HG02623 (cell line): ENCODE data around the gene RYR3.
"Not testable (repeated sequence)": the region's sequence is repeated elsewhere in the genome, so short reads cannot be mapped to it uniquely, and the experiment has no call there.

Source experiments
- ATAC-seq: cut with Tn5 transposase; IDR thresholded peaks from one replicate; pipeline ENCODE4 v1.9.1; 2021; ENCODE audit warnings: moderate library complexity; ENCODE audit not compliant: unreplicated experiment

RYR3 gene

DNA sequence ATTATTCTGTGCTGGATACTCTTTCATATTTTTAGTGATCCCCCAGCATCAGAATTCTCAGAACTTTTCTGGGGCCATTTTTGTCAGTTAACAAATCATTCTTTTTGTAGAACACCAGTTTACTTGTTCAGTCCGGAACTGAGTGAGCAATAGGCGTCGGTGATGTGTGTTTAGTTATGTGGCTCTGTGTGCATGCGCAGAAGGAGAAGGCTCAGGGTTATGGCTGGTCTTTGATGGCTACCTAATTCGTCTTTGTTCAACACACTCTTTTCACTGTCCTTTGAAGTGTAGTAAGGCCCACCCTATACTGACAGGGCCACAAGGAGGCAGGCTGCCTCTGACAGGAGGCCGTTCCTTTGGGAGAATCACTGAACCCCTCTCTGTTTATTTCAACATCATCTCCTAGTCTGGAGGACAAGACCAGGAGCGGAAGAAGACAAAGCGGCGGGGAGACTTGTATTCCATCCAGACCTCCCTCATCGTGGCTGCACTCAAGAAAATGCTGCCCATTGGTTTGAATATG lies 499.4 kb downstream of the RYR3 start:
- no peak for ATAC-seq

DNA sequence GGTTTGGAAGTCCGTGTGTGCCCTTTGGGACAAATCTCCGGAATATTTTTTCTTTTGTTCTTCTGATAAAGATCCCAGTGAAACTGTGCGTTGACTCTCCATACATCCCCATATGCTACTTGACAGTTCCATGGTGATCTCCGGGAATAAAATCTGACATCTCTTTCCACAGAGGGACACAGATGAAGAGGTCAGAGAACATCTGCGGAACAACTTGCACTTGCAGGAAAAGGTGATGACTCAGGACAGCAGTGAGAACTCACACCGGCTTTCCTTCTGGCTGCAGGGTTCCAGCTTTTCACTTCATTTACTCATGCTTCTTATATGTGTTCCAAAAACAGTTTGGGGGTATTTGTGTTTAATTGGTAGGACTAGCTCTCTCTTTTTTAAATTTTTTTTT lies 500.0 kb downstream of the RYR3 start:
- ATAC-seq, result no peak

DNA sequence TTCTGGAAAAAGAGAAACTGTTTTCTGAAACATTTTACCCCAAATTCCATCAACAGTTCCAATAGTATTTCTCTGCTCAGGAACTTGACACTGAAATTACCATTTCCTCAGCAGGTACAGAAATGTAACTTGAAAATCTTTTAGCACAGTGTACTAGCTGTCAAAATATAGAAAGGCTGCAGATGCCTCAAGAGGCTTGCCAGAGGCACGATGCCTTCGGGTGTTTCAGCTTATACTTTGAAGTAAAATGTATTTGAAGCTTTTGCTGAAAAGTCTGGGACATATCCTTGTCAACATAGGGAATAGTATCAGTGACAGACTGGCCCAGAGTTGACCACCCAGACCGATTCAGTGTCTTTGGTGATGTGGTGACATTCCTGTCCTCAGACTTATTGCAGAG lies 503.1 kb downstream of the RYR3 start:
- no peak for ATAC-seq

DNA sequence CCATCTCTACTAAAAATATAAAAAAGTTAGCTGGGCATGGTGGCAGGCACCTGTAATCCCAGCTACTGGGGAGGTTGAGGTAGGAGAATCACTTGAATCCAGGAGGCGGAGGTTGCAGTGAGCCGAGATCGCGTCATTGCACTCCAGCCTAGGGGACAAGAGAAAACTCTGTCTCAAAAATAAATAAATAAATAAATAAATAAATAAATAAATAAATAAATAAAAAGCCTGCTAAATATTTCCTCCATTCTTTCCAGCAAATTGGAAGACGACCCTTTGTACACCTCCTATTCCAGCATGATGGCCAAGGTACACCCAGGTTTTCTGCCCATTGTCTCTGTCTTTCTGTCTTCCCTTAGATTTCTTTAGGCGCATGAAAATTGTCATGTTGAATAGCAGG lies 508.7 kb downstream of the RYR3 start:
- ATAC-seq, result not testable (repeated sequence)

DNA sequence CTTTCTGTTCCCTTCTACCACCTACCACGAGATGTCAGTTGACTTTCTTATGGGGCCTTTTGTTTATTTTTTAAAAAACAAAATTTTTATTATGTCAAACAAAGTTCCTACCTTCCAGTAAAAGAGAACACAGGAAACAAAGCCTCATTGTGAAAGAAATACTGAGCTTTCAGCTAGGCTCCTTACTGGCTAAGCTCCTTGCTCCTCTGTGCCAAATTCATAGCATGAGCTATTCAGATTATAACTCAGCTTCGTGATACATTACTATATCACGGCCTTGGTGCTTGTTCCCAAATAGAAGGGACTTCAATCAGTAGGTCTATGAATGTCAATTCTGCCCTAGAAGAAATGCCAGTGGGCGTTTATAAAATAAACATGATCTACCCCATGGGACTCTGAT lies 511.7 kb downstream of the RYR3 start:
- ATAC-seq, result no peak

DNA sequence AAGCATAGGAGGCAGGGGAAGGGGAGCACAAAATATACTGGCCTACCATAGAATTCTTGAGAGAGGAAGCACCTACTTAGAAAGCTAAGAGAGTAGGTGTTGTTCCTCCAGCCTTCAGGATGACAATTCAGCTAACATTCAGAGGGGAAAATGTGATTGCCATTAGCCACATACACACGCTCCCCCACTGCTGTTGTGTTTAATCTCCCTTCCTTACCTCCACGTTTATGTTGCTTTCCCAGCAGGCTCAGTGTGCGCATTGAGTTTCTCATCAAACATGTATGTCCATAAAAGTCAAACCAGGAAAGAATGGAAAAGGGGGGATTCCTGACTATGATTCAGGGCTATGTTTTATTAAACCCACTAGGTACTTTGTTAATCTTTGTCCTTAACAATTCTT lies 512.4 kb downstream of the RYR3 start:
- no peak for ATAC-seq

DNA sequence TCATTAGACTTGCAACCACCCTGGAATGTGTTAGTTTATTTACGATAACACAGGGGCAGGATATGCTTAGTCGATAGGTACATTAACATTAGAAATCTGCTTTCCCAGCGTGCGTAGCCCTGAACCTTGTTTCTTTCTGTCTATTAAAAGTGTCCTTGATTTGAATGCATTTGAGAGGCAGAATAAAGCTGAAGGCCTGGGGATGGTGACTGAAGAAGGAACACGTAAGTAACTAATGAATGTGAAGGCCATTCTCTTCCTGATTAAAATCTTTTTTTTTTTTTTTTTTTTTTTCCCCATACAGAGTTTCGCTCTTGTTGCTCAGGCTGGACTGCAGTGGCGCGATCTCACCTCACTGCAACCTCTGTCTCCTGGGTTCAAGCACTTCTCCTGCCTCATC lies 514.7 kb downstream of the RYR3 start:
- no peak for ATAC-seq

DNA sequence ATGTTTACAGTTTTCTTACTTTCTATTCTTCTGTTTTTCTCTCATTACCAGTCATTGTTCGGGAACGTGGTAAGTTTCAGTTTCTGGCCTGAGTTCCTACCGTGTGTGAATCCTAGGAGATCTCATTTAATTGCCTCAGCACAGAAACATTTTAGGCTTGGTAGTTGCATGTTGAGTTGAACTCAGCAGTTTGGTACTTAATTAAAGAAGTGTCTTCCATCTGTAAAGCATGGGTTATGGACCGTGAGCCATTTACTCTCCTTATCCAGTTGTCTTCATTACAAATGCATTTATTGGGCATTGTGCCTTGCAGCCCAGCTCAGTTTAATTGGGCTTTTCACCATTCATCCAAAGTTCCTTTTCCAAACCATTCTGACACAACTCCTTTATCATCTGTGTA lies 515.4 kb downstream of the RYR3 start:
- ATAC-seq, result no peak

DNA sequence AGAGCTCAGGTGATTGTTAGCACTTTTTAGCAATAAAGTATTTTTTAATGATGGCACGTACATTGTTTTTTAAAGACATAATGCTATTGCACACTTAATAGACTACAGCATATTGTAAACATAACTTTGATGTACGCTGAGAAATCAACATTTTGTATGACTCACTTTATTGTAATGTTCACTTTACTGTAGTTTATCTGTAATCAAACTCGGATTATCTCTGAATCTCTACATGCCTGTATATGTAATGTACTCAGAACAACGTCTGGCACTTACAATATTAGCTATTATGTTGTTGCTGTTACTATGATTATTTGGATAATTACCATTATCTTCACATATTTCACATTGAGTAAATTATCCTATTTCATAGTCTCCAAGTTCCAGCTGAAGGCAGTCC lies 519.6 kb downstream of the RYR3 start:
- no peak for ATAC-seq

DNA sequence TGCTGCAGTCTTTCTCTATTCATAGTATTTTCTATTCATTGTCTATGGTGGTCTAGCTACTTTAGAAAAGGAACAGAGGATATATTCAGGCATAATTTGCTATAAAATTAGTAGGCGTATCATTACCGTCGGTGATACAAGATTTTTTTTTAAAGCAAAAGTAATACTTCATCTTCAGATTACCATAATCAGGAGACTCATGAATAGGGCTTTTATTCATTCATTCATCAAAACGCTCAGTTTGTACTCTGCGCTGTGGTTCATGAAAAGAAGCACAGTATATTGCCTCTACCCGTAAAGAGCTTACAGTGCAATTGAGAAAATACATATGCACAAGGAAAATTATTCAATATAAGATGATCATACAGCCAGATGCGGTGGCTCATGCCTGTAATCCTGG lies 520.9 kb downstream of the RYR3 start:
- ATAC-seq, result no peak

DNA sequence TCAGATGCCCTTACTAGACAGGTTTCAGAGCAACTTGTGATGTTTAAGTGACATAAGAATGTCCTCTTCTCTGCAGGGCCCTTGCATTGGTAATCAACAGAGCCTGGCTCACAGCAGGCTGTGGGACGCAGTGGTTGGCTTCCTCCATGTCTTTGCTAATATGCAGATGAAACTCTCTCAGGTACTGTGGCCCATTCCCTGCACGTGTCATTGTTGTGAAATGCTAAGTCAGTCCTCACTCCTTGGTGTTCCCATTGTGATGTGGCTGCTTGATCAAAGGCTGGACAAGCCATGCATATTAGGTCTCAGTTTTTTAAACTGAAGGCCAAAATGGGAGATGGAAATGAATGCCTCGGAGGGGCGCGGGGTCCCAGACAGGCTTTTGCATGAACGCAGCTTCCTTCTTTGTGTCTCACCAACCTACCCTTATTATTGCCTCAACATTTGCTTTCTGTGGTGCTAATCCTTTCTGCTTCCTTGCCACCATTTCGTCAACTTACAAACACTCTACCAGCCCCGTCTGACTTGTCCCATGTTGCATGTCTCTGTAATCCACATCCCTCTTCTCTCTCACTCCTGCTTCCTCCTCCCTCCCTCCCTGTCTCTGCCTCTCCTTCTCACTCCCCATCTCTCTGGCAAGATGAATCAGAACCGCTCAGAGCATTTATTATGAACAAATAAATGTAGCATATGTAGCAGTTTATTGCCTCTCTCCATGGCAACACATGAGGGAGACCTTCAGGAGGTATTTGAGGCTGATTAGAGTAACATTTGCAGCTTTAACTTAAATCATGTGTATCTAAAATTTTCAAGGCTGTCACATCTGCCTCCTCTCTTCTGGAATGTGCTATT lies 524.4 kb downstream of the RYR3 start:
- ATAC-seq, result no peak

DNA sequence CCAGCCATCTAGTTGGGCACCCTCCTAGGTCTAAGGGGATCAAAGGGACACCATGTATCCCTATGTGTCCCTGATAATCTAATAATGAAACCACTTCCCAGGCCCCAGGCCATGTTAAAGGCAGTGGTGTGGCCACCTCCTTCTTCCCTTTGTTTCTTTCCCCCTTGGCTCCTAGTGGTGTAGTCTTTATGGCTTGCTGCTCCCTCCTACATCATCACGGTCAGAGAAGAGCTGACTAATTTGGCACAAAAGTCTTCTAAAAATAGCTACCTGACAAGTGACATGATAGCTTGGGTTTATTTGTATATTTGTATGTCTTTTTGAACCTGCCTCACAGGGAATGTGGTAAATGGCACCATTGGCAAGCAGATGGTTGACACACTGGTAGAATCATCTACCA lies 526.5 kb downstream of the RYR3 start:
- ATAC-seq, result no peak

DNA sequence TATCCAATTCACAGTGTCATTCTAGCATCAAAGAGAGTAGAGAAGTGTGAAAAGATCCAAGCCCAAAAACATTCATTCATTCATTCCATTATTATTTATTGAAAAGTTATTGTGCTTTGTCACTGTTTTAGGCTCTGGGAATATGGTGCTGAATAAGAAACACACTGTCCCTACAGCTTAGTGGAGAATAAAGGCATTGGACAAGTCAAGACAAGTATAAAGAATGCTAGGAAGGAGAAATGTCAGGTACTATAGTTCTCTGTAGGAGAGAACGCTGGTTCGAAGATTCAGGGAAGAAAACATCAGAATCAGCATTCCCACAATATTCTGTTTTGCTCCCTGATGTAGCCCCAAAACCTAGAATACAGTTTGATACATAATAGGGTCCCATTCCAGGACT lies 528.8 kb downstream of the RYR3 start:
- ATAC-seq, result no peak

DNA sequence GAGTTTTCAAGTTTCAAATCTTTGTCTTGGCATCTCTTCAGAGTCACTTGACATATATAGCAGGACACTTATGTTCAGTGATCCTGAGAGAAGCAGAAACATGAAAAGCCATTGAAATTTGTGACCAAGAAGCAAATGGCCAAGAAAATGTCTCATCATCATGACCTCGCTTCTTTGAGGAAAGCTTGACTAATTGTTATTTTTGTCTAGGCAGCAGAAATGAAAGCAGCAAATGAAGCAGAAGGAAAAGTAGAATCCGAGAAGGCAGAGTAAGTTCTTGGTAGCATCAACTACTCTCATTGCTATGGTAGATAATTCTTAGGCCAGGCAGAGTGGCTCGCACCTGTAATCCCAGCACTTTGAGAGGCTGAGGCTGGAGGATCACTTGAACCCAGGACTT lies 529.8 kb downstream of the RYR3 start:
- ATAC-seq, result no peak

DNA sequence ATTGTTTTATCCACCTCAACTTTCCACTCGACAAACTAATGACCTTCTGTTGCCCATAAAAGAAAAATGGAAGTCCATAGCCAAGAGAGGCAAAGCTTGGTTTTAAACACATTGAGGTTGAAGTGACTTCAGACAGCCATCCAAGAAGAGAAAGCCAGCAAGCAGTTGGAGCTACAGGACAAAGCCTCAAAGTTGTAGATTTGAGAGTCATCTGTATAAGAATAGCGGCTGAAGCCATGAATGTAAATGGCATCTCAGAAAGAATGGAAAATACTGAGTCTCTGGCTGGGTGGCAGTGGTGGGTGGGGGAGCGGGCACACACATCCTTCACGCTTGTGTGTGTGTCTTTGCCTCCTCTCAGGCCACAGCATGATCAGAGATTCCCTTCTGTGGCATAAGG lies 533.4 kb downstream of the RYR3 start:
- ATAC-seq, result no peak

DNA sequence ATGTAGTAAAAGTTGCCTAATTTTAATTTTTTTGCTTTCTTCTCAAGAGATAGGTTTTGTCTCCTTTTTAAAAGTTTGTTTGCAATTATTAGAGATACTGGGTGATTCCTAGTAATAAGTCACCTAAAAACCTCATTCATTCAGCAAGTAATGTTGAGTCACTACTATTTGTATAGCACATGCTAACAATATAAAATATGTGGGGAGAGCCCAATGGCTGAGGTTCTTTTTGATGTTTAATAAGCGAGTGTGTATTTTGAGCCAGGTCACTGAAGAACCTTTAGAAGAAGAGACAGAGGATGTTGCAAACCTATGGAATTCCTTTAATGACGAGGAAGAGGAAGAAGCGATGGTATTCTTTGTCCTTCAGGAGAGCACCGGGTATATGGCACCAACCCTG lies 533.8 kb downstream of the RYR3 start:
- no peak for ATAC-seq

DNA sequence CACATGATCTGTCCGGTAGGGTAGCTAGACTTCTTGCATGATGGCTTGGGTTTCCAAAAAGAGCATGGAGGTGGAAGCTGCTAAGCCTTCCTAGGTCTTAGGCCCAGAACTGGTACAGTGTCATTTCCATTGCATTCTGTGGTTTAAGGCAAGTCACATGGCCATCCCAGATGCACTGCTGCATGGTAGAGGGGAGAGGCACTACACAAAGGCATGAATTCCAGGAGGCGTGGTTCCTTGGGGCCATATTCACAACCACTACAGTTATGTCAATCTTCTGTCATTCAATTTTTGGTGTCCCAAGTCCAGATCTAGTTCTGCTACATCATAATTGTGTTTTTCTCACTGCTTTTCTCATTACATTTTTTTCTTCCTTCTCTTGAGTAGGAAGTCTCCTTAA lies 535.4 kb downstream of the RYR3 start:
- no peak for ATAC-seq

DNA sequence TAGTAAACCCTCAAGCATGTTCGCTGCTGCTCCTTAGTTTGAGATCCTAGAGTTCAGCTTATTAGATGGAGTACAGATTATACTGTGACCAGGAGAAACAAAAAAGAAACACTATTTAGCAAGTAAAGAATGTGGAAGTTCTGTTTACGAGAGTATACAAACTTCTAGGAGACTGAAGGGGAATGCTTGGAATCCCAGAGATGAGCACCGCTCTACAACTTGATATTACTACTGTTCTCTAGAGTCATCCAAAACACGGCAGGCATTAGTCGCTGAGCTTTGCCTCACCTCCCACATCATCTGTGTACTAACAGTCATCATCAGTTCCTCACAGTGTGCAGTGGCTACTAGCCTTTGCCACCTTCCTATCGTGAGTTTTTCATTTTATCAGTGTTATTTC lies 536.1 kb downstream of the RYR3 start:
- ATAC-seq, result no peak

DNA sequence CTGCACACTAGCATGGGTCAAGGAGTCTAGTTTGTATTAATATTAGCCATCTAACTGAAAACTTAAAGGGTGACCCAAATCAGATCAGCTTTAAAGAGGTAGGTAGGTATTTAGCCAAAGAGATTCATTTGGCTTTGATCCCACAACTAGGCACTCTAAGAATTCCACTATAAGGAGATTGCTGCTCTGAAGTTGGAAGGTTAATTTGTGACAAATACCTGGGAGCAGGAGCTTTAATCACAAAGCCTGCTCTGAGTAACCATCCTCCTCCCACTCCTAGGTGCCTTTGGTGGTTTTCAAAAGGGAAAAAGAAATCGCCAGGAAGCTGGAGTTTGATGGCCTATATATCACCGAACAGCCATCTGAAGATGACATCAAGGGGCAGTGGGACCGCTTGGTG lies 537.2 kb downstream of the RYR3 start:
- ATAC-seq, result no peak

DNA sequence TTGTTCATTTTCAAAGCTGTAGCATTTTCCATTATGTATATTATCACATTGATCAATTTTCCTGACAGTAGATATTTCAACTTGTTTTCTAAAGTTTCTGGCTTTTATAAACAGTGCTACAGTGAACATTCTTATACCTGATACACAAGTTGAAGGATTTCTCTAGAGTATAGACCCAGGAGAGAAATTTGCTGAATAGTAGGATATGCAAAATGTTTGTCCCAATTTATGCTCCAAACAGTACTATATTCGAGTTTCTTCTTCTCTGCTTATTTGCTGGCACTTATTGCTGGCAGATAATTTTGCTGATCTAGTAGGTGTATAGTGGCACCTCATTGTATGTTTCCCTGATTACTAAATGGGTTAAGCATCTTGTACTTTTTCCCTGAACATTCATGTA lies 540.3 kb downstream of the RYR3 start:
- no peak for ATAC-seq

DNA sequence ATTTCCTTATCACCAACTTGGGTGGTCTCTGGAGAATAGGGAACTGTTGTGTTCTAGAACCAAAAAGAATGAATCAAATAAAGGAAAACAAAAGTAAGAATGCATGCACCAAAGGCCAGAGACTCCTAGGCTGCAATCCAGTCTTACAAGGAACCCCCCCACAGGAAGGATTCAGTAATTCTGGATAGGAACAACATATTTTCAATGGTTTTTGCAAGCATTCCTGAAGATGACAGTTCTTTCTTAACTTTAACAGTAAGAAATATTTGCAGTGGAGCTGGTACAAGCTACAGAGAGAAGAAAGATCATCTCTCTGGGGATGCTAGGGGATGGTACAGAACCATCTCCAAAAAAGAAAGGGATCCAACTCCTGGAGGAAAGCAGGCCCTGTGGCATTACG lies 541.3 kb downstream of the RYR3 start:
- no peak for ATAC-seq

DNA sequence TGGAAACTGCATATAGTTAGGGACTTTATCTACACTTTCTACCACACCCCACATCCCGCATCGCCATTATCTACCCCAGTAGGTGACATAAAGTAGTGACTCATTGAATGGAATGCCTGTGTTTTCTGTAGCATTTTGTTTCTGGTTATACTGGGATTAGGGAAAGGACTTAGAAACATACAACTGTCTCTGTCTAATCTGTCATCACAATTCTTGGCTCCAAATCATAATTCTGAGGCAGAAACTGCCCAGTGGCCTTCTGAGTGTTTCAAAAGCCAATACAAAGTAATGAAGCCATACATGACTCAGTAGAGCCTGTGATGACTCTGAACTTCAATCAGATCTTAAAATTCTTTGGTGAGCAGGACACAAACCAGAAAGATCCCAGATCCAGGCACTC lies 541.8 kb downstream of the RYR3 start:
- no peak for ATAC-seq

DNA sequence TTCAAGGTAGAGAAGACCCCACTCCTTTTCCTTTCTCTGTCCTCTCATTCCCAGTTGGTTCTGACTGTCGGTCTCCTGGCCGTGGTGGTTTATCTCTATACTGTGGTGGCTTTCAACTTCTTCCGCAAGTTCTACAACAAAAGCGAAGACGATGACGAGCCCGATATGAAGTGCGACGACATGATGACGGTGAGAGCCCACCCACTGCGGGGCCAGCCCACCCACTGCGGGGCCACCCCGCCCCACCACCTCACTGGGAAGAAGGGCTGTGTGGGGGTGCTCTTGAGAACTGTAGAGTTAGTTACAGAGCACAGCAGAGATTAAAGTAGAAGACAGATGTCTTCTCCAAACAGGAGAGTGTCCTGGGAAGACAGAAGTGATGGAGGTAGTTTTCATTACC lies 547.0 kb downstream of the RYR3 start:
- no peak for ATAC-seq
